ENCODE data around the gene SOCS1.

SOCS1 gene

GRCh38 chr16:11283820-11284248, 27.8 kb upstream of the SOCS1 start:
- no peak for DNase-seq

GRCh38 chr16:11280616-11281522, 24.9 kb upstream of the SOCS1 start, which contains the start of gene PRM1:
Gene PRM1 (minus strand): TSS chr16:11281330. CDS start chr16:11281238, 92 bp downstream.
- no peak for DNase-seq

- no peak for DNase-seq
These were observed 23.0 kb upstream of the SOCS1 start for GRCh38 chr16:11278681-11279628.

- DNase-seq = no peak
These were observed 21.8 kb upstream of the SOCS1 start for GRCh38 chr16:11277607-11278337.

DNA sequence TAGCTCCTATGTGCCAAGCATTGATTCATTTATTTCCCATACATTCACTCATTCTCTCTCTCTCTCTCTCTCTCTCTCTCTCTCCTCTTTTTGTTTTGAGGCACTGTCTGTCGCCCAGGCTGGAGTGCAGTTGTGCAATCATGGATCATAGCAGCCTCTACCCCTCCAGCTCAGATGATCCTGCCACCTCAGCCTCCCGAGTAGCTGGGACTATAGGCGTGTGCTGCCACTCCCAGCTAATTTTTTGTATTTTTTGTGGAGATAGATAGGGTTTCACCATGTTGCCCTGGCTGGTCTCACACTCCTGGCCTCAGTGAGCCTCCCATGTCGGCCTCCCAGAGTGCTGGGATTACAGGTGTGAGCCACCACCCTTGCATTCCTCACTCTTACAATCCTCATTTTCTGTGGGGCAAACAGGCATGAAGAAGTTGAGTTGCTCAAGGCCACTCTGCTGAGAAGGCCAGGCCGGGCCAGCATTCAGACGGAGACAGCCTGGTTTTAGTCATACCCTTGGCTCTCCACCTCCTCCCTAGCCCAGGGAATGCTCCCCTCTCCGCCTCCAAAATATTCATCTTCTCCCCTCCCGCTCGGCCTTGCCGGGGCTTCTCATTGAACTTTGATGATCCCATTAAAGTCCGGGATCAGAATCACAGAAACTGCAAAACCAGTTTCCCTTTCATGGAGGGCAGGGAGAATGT, 21.0 kb upstream of the SOCS1 start:
- no peak for DNase-seq

GRCh38 chr16:11276143-11276895, 20.3 kb upstream of the SOCS1 start, which contains the start of gene PRM2:
Gene PRM2 (minus strand): TSS chr16:11276480. CDS start chr16:11276370, 110 bp downstream.
- no peak for DNase-seq

GRCh38 chr16:11274964-11275363, 19.0 kb upstream of the SOCS1 start:
- DNase-seq = no peak

DNA sequence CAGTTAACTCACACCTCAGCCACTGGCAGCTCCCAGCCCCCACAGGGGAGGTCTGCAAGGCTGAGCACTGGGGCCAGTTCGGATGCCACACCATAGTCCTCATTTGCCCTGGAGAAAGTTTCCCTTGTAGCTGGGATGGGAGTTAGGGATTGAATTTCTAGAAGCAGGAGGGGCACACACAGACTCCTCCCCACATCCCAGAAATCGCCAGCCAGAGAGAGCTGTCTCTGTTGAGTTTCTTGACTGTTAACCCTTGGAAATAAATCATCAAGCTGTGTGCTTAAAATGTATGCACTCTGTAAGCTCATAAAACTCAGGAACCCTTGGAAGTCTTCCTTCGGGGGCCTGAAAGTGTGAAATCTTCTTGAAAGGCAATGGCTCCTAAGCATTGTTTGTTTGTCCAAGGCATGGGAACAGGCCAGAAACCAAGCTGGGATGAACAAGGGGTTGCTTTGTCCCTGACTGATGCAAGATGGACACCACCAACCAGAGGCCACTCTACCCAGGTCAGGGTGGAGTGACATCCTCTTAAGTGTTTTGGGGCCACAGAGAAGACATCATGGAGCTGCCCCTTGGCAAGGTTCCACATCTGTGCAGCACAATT, 17.8 kb upstream of the SOCS1 start:
- no peak for DNase-seq

GRCh38 chr16:11272921-11273720, 17.1 kb upstream of the SOCS1 start, which contains the start of gene PRM3:
Gene PRM3 (minus strand): TSS chr16:11273629. CDS start chr16:11273595, 34 bp downstream.
- no peak for DNase-seq

- no peak for DNase-seq
These were observed 16.5 kb upstream of the SOCS1 start for GRCh38 chr16:11272484-11272883.

GRCh38 chr16:11271610-11272009, 15.6 kb upstream of the SOCS1 start:
- no peak for DNase-seq

- DNase-seq = no peak
These were observed 14.7 kb upstream of the SOCS1 start for GRCh38 chr16:11270602-11271162.

- DNase-seq = no peak
These were observed 12.9 kb upstream of the SOCS1 start, which contains the start of gene TNP2 for GRCh38 chr16:11268921-11269375. Gene TNP2 (minus strand): TSS chr16:11269325. CDS start chr16:11269262, 63 bp downstream.

GRCh38 chr16:11265124-11265523, 9.1 kb upstream of the SOCS1 start:
- no peak for DNase-seq

DNA sequence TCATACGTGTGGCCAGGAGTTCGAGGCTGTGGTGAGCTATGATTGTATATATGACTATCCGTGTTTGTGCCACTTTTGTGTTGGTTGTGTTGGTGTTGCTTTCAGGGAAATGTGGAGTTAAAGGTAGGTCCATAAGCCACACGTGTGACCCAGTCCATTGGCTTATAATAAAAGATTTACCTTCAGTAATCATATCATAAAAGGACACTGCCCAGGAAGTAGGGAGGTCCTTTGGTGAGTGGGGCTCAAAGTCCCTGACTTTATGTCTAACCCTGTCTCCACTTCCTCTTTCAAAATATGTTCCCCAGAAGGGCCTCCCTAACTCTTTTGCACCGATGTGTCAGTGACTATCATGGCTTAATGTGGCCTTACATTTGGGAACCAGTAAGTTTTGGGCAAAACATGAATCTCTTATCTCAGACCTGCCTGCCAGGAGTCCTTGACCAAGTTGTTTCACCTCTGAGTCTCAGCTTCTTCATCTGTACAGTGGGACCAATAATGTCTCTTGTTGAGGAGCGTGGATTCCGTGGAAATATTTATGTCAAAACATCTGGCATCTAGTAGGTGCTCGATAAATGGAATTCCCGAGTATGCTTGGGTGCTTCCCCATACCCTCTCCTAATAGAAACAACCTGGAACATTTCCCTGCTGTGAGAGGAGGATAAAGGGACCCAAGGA, 8.3 kb upstream of the SOCS1 start:
- no peak for DNase-seq

GRCh38 chr16:11263737-11264136, 7.7 kb upstream of the SOCS1 start:
- no peak for DNase-seq

- DNase-seq = no peak
These were observed 6.9 kb upstream of the SOCS1 start for GRCh38 chr16:11262915-11263314.

- DNase-seq = no peak
These were observed 4.6 kb upstream of the SOCS1 start for GRCh38 chr16:11260596-11260966.
